HUES64 (cell line): ENCODE data around the gene TRIM7.

Experiments used
- H3K27ac ChIP-seq: 2 replicates; pipeline ENCODE4 v1.7.0; 2013; ENCODE audit warnings: low read depth, low read length, inconsistent platforms
- H3K27me3 ChIP-seq: 2 replicates; pipeline ENCODE4 v1.6.1; 2013; ENCODE audit warnings: mild to moderate bottlenecking, low read length; ENCODE audit not compliant: insufficient read depth
- H3K36me3 ChIP-seq: 2 replicates; pipeline ENCODE4 v1.6.1; 2013; ENCODE audit warnings: mild to moderate bottlenecking, low read length; ENCODE audit not compliant: insufficient read depth
- H3K4me1 ChIP-seq: 2 replicates; pipeline ENCODE4 v1.6.1; 2013; ENCODE audit warnings: mild to moderate bottlenecking, low read length, moderate library complexity; ENCODE audit not compliant: insufficient read depth
- H3K4me3 ChIP-seq: 2 replicates; pipeline ENCODE4 v1.5.1; 2013; ENCODE audit warnings: mild to moderate bottlenecking, low read length, moderate library complexity
- H3K9ac ChIP-seq: 2 replicates; pipeline ENCODE4 v1.6.1; 2013; ENCODE audit warnings: mild to moderate bottlenecking, low read depth, low read length
- H3K9me3 ChIP-seq: 2 replicates; pipeline ENCODE4 v1.6.1; 2013; ENCODE audit warnings: low read depth, low read length; ENCODE audit not compliant: insufficient read depth
- WGBS: fragments of 150-250, 120-280 bp; methylation state at CpG from one replicate; pipeline ENCODE4 v1.1.7; 2013; ENCODE audit warnings: missing lambda C conversion rate; 5-methylcytosine and 5-hydroxymethylcytosine counted together

The TRIM7 gene

DNA sequence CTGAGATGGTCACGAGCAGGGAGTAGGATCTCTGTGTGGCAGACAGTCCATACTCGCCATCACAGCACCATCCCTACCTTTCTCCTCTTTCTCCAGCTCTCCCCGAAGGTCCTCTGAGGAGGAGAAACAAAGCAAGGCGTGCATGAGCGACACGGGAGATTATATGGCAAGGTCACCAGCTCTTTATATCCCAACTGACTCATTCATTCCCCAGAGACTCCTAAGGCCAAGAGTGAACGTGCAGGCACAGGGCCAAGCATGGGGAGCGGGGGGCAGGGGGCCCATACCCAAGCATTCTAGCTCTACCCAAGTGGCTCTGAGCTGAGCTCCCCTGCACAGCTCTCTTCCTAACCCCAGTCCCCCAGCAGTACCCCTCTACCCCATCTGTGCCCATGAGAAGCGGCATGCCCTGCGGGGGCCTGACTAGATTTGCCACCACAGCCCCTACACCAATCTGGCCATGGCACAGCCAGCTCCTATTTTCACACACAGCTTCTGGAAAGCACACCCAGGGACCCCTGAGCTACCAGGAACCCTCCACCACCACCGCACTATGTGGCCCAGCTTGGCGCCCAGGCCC lies 6.8 kb downstream of the TRIM7 start:
- Histone ChIP-seq H3K27ac (no peak overlapping the region; the same call in 1 of the 2 replicates), H3K9ac (no peak overlapping the region), H3K36me3 (no peaks in the 10 kb centered on the region), H3K27me3 (peaks cover 59% of the 10 kb centered on the region), H3K9me3 (no peaks in the 10 kb centered on the region), H3K4me1 (peaks cover 20% of the 10 kb centered on the region), H3K4me3 (no peak overlapping the region; the same call in 1 of the 2 replicates)
- WGBS: 85% methylated on average over 12 of the region's 12 CpGs

DNA sequence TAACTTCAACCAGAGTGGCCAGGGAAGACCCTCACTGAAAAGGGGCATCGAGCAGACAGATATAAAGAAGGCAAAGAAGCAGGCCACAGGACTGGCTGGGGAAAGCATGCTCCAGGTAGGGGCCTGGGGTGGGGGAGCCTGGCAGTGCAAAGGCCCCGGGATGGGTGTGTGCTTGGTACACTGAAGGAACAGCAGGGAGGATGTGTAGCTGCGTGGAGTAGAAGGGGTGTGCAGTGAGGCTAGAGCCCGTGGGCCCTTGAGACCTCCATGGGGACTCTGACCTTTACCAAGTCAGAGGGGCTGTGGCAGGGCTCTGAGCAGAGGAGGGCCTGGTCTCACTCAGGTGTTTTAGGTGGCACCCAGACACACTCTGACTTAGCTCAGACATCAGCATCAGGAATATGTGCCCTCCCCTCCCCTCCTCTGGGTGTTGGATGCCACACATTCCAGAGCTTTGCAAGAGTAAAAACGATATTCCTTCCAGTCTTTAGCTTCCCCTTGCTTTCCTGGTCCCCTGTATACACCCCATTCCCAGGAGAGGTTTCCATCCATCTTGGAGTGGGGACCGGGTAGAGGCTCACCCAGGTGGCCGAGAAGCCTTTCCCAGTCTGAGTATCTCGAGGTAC lies 7.6 kb downstream of the TRIM7 start:
- 76% methylated on average over 8 of the region's 8 CpGs for WGBS
- Histone ChIP-seq H3K27ac (no peak overlapping the region), H3K4me1 (peaks cover 20% of the 10 kb centered on the region)

DNA sequence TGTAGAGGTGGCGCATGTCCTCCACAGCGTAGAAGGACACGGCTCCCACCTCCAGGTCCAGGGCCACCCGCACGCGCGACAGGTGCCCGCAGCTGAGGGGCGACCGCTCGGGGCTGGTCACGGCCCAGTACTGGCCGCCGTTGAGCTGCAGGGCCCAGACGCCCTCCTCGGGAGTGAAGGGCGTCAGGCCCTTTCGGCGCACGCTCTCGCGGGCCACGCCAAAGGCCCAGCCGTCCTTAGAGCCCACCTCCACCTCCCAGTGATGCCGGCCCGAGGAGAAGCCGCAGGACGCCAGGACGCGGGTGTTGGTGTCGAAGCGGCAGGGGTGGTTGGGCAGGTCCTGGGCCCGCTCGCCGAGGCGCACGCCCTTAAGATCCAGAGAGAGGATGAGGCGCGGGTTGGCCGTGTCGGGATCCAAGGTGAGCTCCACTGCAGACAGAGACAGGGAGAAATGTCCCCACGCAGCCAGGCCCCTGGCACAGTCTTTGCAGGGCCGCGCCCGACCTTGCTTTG lies 9.7 kb downstream of the TRIM7 start:
- WGBS: 95% methylated on average over 45 of the region's 45 CpGs
- no peak overlapping the region for H3K9ac ChIP-seq
- H3K4me1 ChIP-seq: peaks cover 17% of the 10 kb centered on the region
- peaks cover 51% of the 10 kb centered on the region for H3K27me3 ChIP-seq
- no peaks in the 10 kb centered on the region for H3K9me3 ChIP-seq
- no peaks in the 10 kb centered on the region for H3K36me3 ChIP-seq
- no peak overlapping the region for H3K27ac ChIP-seq
- H3K4me3 ChIP-seq: no peak overlapping the region

More for the DNA sequence above, 7.6 kb downstream of the TRIM7 start:
- Histone ChIP-seq H3K4me3 (no peak overlapping the region), H3K36me3 (no peaks in the 10 kb centered on the region), H3K9me3 (no peaks in the 10 kb centered on the region), H3K27me3 (peaks cover 60% of the 10 kb centered on the region), H3K9ac (no peak overlapping the region)

DNA sequence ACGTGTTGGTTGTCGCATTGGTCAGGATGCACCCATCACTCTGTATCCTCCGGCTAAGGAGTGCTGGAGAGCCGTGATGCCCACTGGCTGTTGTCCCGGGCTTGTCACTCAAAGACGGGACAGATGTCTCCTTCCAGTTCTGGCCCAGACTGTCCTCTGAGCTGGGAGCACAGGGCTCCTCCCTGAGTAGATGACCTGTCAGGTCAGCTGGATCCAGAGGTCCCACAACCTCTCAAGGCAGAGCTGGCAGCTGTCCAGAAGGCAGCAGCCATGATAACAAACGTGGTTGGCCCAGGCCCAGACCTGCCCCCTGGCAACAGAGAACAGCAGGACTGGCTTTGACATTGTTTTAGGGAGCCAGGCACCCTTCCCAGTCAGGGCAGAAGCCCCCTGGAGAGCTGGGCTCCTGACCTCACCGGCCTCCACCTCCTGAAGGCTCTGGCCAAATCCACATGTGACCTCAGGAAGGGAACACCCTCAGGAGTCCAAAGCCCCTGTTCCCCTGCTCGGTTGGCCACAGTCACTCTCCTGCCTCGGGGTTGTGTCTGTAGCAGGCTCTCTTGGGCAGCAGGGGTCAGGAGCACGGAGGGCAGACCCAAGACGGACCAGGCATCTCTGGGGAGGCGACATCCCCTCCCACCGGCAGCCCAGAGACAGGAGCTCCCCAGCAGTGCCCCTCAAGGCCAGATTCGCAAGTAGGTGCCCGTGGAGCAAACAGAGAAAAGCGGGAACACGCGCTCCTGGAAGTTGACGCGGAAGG lies 10.3 kb downstream of the TRIM7 start:
- Histone ChIP-seq H3K4me3 (no peak overlapping the region), H3K4me1 (peaks cover 16% of the 10 kb centered on the region), H3K27ac (no peak overlapping the region), H3K9me3 (no peaks in the 10 kb centered on the region), H3K9ac (no peak overlapping the region), H3K36me3 (no peaks in the 10 kb centered on the region), H3K27me3 (peaks cover 51% of the 10 kb centered on the region)
- 85% methylated on average over 21 of the region's 21 CpGs for WGBS

DNA sequence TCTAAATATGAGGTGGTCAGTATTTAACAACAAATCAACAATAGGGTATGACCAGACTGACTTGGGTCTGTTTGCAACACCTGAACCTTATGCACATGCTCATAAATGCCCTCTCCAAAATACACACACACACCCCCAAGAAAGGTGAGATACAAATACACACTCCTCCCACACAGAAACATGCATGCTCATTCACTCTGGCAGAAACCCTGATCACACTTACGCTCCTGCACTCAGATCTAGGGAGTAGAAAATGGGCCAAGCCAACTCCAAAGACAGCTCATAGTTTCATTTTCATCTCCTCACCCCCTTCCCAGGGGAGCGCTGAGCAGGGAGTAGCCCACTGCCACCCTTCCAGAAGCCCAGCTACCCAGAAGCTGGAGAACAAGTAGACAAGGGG lies 11.3 kb downstream of the TRIM7 start:
- Histone ChIP-seq H3K4me3 (no peak overlapping the region), H3K27ac (no peak overlapping the region), H3K9me3 (no peaks in the 10 kb centered on the region), H3K4me1 (peaks cover 7% of the 10 kb centered on the region), H3K9ac (no peak overlapping the region), H3K36me3 (no peaks in the 10 kb centered on the region), H3K27me3 (peaks cover 50% of the 10 kb centered on the region)
- WGBS: 98% methylated on average over 2 of the region's 2 CpGs

DNA sequence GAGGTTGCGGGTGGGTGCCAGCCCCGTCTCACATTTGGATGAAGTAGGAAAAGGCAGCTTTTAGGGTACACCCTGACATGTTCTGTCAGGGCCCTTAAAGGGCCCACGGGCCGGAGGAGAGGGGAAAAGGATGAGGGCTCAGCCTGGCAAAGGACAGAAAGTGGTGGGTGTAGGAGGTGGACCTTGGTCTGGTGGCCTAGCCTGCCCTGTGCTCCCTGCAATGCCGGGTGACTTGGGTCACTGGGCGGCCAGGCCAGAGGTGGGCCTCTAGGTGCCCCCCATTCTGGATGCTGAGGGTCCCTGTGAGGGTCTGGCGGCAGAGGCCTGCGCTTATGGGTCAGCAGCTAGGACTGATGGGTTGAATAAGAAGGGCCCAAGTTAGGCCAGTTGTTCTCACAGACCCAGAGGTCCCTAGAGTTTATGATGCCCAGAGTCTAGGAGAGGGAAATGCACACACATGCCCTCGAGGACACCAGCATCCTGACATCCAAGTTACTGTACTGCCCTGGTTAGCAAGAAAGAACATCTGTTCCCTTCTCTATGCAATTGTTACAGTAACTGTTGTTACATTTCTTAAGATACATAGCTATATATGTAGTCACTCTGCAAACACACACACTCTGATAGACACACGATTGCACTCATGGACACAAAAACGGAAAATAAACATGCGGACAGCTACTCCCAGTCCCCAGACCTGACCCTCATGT lies 12.5 kb downstream of the TRIM7 start:
- Histone ChIP-seq H3K36me3 (no peaks in the 10 kb centered on the region), H3K27ac (no peak overlapping the region), H3K27me3 (peaks cover 44% of the 10 kb centered on the region), H3K9me3 (no peaks in the 10 kb centered on the region), H3K4me1 (no peaks in the 10 kb centered on the region), H3K4me3 (peak overlapping the region; percentile 91), H3K9ac (0 out of 2 replicates have a peak overlapping the region, but pooled peaks have one; percentile 75)
- WGBS: 71% methylated on average over 12 of the region's 12 CpGs

DNA sequence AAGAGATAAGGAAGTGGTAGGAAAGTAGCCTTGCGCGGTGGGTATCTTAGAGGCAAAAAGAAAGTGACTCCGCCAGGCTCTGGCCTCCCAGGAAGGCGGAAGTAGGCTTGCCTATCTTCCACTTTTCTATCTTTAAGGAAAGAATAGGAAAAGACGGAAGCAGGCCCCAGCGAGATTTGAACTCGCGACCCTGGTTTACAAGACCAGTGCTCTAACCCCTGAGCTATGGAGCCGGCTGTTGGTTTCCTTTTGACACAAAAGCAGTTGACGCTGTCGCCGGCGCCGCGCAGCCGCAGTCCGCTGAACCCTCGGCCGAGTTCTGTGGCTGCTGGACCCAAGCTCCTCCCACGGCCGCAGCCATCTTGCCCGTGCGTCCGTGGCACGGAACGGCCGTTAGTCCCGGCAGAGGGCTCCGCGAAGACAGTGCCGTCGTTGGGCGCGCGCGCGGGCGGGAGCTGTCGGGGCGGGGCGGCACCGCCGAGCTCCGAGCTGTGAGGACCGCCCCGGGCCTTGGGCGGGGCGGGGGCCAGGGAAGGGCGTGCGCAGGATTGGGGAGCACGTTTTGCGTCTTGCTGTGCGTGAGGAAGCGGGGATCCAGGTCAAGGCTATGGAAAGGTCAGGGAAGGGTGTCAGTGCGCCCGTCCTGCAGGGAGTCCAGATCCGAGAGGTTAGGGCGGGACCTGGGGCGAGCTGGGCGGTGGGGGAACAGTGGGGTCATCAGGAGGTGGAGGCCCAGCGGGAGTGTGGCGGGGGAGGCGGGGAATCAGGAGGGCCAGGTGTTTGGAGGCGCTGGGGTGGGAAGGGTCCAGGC lies 13.3 kb downstream of the TRIM7 start:
- H3K36me3 ChIP-seq: no peaks in the 10 kb centered on the region
- peak overlapping the region; percentile 91 for H3K4me3 ChIP-seq
- peaks cover 42% of the 10 kb centered on the region for H3K27me3 ChIP-seq
- no peaks in the 10 kb centered on the region for H3K4me1 ChIP-seq
- 1% methylated on average over 64 of the region's 64 CpGs for WGBS
- peak overlapping the region; percentile 75 for H3K9ac ChIP-seq
- H3K27ac ChIP-seq: peak overlapping the region; percentile 33; the same call in 1 of the 2 replicates
- H3K9me3 ChIP-seq: no peaks in the 10 kb centered on the region

DNA sequence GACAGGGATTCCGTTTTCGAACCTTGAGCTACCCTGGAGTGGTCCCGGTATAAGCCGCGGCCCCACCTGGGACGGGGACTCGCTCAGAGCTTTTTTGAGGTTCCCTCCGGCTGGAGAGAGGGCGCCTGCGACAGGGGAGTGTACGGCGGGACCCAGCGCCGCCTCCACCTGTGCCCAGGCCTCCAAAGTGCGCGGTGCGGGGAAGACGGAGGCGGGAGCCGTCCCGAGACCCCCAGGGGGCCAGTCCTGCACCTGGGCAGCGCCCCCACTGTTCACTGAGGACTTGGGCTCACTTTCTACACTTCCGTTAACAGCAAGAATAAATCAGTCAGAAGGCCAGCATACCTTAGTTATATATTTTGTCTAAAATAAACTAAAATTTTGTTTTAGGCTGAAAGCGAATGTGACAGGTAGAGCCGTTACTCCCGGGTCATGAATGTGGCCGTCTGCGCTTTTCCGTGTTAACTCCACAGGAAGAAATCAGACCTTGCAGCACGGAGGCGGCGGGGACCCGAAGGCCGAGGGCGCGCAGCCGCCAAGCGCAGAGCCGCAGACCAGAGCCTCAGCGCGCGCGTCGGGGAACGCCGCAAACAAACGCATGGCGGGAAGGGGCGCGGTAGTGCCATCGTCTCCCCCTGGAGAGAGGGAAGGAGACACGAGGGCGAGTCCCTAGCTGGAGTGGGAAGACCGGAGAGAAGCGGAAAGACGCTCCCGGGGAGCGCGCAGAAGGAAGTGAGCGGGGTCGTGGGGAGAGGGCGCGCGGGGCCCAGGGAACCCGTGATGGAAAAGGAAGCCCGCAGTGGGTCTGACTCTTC lies 14.1 kb downstream of the TRIM7 start:
- Histone ChIP-seq H3K4me3 (peak overlapping the region; percentile 91), H3K4me1 (no peaks in the 10 kb centered on the region), H3K9ac (no peak overlapping the region), H3K27me3 (peaks cover 42% of the 10 kb centered on the region), H3K27ac (no peak overlapping the region), H3K36me3 (no peaks in the 10 kb centered on the region), H3K9me3 (no peaks in the 10 kb centered on the region)
- under 1% methylated on average over 66 of the region's 66 CpGs for WGBS

DNA sequence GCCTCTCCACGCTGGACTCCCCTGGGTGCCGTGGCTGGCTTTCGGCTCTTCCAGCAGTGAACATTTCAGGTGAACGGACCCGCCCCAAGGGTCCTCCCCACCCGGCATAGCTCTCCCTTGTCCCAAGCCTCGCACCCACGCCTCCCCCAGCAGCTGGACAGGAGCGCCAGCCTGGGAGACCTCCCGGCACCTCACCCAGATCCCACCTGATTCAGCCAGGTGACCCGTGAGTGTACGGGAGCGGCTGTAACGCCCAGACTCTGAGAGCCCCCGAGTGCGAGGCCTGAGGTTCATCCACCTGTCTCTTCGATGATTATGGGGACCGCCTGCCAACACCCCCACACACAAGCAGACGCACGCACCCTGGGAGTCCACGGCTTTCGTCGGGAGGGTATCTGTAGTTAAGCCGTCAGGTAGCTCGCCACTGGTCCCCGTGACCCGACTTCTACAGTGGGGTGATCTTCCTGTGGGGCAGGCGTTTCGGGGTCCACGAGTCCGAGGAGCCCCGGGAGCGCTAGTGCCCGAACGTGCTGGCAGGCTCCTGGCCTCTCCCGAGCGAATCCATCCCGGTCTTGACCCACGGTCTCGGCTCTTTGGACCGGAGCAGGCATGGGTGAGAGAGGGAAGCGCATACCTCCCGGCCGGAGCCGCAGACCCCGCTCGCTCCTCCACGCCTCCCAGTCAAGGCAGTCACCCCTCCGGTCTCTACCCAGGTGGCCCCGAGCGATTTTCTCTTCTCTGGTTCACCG lies 14.9 kb downstream of the TRIM7 start:
- Histone ChIP-seq H3K27ac (no peak overlapping the region), H3K9ac (no peak overlapping the region), H3K4me3 (peak overlapping the region; percentile 91), H3K4me1 (no peaks in the 10 kb centered on the region), H3K27me3 (peaks cover 42% of the 10 kb centered on the region), H3K36me3 (no peaks in the 10 kb centered on the region), H3K9me3 (no peaks in the 10 kb centered on the region)
- WGBS: 2% methylated on average over 52 of the region's 52 CpGs
